Stimulated activated CD4-positive, alpha-beta T cell treated with anti-CD3 and anti-CD28 coated beads, TNF-alpha, amount 100 ng/mL, for 24 hours (primary cell): ENCODE data around the gene IFIT2.
"Not testable (repeated sequence)": the region's sequence is repeated elsewhere in the genome, so short reads cannot be mapped to it uniquely, and the experiment has no call there.

Source experiments
- DNase-seq, 3 experiments: peaks; one replicate each; pipeline ENCODE4 v3.0.0-alpha.2; 2020; ENCODE audit warnings: low read depth in 3 of 3

IFIT2 gene

GRCh38 chr10:89280508-89280907, 21.3 kb upstream of the IFIT2 start:
- no peak for DNase-seq

- DNase-seq, result no peak
Measured at GRCh38 chr10:89281606-89282395, 20.0 kb upstream of the IFIT2 start.

GRCh38 chr10:89283025-89283935, 18.6 kb upstream of the IFIT2 start:
- DNase-seq, result no peak

- no peak for DNase-seq
Measured at GRCh38 chr10:89283936-89284475, 17.8 kb upstream of the IFIT2 start.

GRCh38 chr10:89284711-89285110, 17.1 kb upstream of the IFIT2 start:
- DNase-seq, result not testable (repeated sequence)

GRCh38 chr10:89285303-89285702, 16.5 kb upstream of the IFIT2 start:
- not testable (repeated sequence) for DNase-seq

GRCh38 chr10:89294721-89295239, 7.1 kb upstream of the IFIT2 start:
- DNase-seq, result no peak

- no peak for DNase-seq
Measured at GRCh38 chr10:89295597-89295996, 6.2 kb upstream of the IFIT2 start.

- no peak for DNase-seq
Measured at GRCh38 chr10:89296220-89296648, 5.6 kb upstream of the IFIT2 start.

GRCh38 chr10:89297356-89297755, 4.5 kb upstream of the IFIT2 start:
- no peak for DNase-seq

- no peak for DNase-seq
Measured at GRCh38 chr10:89297791-89298190, 4.1 kb upstream of the IFIT2 start.

- DNase-seq, result no peak
Measured at GRCh38 chr10:89299031-89299430, 2.8 kb upstream of the IFIT2 start.

- no peak for DNase-seq
Measured at GRCh38 chr10:89301232-89301631, 614 bp upstream of the IFIT2 start.

- no peak for DNase-seq
Measured at GRCh38 chr10:89302625-89303024, 779 bp downstream of the IFIT2 start.

- no peak for DNase-seq
Measured at GRCh38 chr10:89303161-89303560, 1.3 kb downstream of the IFIT2 start.

GRCh38 chr10:89304026-89304425, 2.2 kb downstream of the IFIT2 start:
- DNase-seq, result no peak

GRCh38 chr10:89304446-89304845, 2.6 kb downstream of the IFIT2 start:
- no peak for DNase-seq

GRCh38 chr10:89304925-89305324, 3.1 kb downstream of the IFIT2 start:
- no peak for DNase-seq

GRCh38 chr10:89305766-89306433, 4.1 kb downstream of the IFIT2 start:
- DNase-seq, result no peak

- DNase-seq, result no peak
Measured at GRCh38 chr10:89306434-89307268, 4.8 kb downstream of the IFIT2 start.

- DNase-seq, result no peak
Measured at GRCh38 chr10:89307269-89307577, 5.4 kb downstream of the IFIT2 start.
